Measurements from ENCODE around the gene NDUFB3. TPM values are rescaled to one million over a fixed set of nuclear protein-coding genes. Genes with fewer than 3 reads are reported as not detected.
"Not testable (repeated sequence)": the region's sequence is repeated elsewhere in the genome, so short reads cannot be mapped to it uniquely, and the experiment has no call there.

The NDUFB3 gene
- polyA plus RNA-seq, 1 donor from 2014 or later = 188 TPM

GRCh38 chr2:201063516-201063915, 8.3 kb upstream of the NDUFB3 start:
- Mint-ChIP-seq H3K27ac (peak overlapping the region in 1 of 3 donors; percentile 47), H3K4me1 (peaks cover 14 to 34% (median 15%) of the 10 kb centered on the region in 3 donors)
- H3K4me3 Mint-ChIP-seq = not testable (repeated sequence)

DNA sequence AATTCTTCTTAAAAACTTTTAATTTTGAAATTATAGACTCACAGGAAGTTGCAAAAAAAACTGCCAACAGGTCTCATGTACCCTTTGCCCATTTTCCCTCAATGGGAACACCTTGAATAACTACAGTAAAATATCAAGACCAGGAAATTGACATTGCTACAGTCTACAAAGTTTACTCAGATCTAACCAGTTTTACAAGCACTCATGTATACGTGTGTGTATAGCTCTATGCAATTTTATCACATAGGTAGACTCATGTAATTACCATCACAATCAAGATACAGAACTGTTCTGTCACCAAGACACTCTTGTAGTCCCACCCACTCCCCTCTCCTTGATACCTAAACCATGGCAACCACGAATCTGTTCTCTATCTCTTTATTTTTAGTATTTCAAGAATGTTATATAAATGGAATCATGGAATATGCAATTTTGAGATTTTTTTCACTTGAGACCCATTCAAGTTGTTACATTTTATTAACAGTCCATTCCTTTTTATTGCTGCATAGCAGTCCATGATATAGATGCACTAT, 6.9 kb upstream of the NDUFB3 start:
- H3K27ac Mint-ChIP-seq = peak overlapping the region in 1 of 3 donors; percentile 31
- peaks cover 3% of the 10 kb centered on the region for H3K36me3 Mint-ChIP-seq
- no peak overlapping the region for H3K4me3 Mint-ChIP-seq
- peaks cover 20 to 36% (median 21%) of the 10 kb centered on the region in 3 donors for H3K4me1 Mint-ChIP-seq
- H3K9me3 Mint-ChIP-seq = no peaks in the 10 kb centered on the region
- H3K27me3 Mint-ChIP-seq = no peaks in the 10 kb centered on the region

More at GRCh38 chr2:201063516-201063915, 8.3 kb upstream of the NDUFB3 start:
- H3K27me3 Mint-ChIP-seq, H3K9me3 Mint-ChIP-seq, H3K36me3 Mint-ChIP-seq: not testable (repeated sequence)

- no peaks in the 10 kb centered on the region for H3K36me3 Mint-ChIP-seq
- H3K4me3 Mint-ChIP-seq = peak overlapping the region; percentile 94 to 99 (median 96)
- H3K27me3 Mint-ChIP-seq = no peaks in the 10 kb centered on the region
- peaks cover 30 to 36% (median 35%) of the 10 kb centered on the region in 3 donors for H3K4me1 Mint-ChIP-seq
- H3K27ac Mint-ChIP-seq = peak overlapping the region; percentile 93 to 98 (median 97)
- no peaks in the 10 kb centered on the region for H3K9me3 Mint-ChIP-seq
Measured at GRCh38 chr2:201070948-201071478, 788 bp upstream of the NDUFB3 start.

GRCh38 chr2:201072201-201072530, 365 bp downstream of the NDUFB3 start:
- no peaks in the 10 kb centered on the region for H3K36me3 Mint-ChIP-seq
- H3K27me3 Mint-ChIP-seq = no peaks in the 10 kb centered on the region
- H3K4me3 Mint-ChIP-seq = peak overlapping the region; percentile 94 to 99 (median 96)
- H3K27ac Mint-ChIP-seq = peak overlapping the region; percentile 93 to 98 (median 97)
- no peaks in the 10 kb centered on the region for H3K9me3 Mint-ChIP-seq
- H3K4me1 Mint-ChIP-seq = peaks cover 30 to 35% (median 33%) of the 10 kb centered on the region in 3 donors

GRCh38 chr2:201073071-201073470, 1.3 kb downstream of the NDUFB3 start:
- H3K4me1 Mint-ChIP-seq = peaks cover 30 to 33% (median 31%) of the 10 kb centered on the region in 3 donors
- no peaks in the 10 kb centered on the region for H3K36me3 Mint-ChIP-seq
- H3K27ac Mint-ChIP-seq = peak overlapping the region in 1 of 3 donors; percentile 45
- no peaks in the 10 kb centered on the region for H3K27me3 Mint-ChIP-seq
- H3K9me3 Mint-ChIP-seq = no peaks in the 10 kb centered on the region
- peak overlapping the region; percentile 52 to 83 (median 78) for H3K4me3 Mint-ChIP-seq

- Mint-ChIP-seq H3K36me3 (no peaks in the 10 kb centered on the region), H3K27me3 (no peaks in the 10 kb centered on the region), H3K27ac (no peak overlapping the region), H3K4me3 (peak overlapping the region in 1 of 4 donors; percentile 46), H3K9me3 (no peaks in the 10 kb centered on the region), H3K4me1 (peaks cover 20 to 23% (median 23%) of the 10 kb centered on the region in 3 donors)
Measured at GRCh38 chr2:201074996-201075395, 3.2 kb downstream of the NDUFB3 start.

- H3K4me1 Mint-ChIP-seq = no peaks in the 10 kb centered on the region
- no peak overlapping the region for H3K4me3 Mint-ChIP-seq
- no peaks in the 10 kb centered on the region for H3K9me3 Mint-ChIP-seq
- H3K27ac Mint-ChIP-seq = no peak overlapping the region
- peaks cover 3% of the 10 kb centered on the region for H3K36me3 Mint-ChIP-seq
- no peaks in the 10 kb centered on the region for H3K27me3 Mint-ChIP-seq
Measured at GRCh38 chr2:201084863-201085262, 13.1 kb downstream of the NDUFB3 start.

- Mint-ChIP-seq H3K36me3 (peaks cover 5% of the 10 kb centered on the region), H3K27me3 (no peaks in the 10 kb centered on the region), H3K9me3 (peaks cover 0 to 1% (median 0%) of the 10 kb centered on the region in 3 donors), H3K4me3 (no peak overlapping the region), H3K4me1 (peaks cover 0 to 2% (median 2%) of the 10 kb centered on the region in 3 donors), H3K27ac (peak overlapping the region in 1 of 3 donors; percentile 71)
Measured at GRCh38 chr2:201090574-201090973, 18.8 kb downstream of the NDUFB3 start.

DNA sequence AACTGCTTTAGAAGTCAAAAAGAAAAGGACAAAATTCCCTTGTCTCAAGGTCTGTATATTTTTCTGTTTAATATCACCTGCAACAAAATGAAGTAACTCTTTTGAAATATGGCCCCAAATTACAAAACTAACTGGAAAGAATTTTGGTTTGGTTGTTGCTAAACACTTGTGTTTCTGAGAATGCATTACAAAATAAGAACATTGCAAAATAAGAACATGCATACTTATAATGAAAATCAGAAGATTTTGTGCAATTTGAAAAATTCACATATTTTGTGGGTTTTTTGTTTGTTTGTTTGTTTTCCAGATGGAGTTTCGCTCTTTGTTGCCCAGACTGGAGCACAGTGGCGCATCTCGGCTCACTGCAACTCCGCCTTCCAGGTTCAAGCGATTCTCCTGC, 21.8 kb downstream of the NDUFB3 start:
- no peak overlapping the region for H3K27ac Mint-ChIP-seq
- H3K4me3 Mint-ChIP-seq = no peak overlapping the region
- no peaks in the 10 kb centered on the region for H3K27me3 Mint-ChIP-seq
- H3K9me3 Mint-ChIP-seq = peaks cover 0 to 1% (median 0%) of the 10 kb centered on the region in 3 donors
- peaks cover 5% of the 10 kb centered on the region for H3K36me3 Mint-ChIP-seq
- H3K4me1 Mint-ChIP-seq = peaks cover 0 to 2% (median 2%) of the 10 kb centered on the region in 3 donors

DNA sequence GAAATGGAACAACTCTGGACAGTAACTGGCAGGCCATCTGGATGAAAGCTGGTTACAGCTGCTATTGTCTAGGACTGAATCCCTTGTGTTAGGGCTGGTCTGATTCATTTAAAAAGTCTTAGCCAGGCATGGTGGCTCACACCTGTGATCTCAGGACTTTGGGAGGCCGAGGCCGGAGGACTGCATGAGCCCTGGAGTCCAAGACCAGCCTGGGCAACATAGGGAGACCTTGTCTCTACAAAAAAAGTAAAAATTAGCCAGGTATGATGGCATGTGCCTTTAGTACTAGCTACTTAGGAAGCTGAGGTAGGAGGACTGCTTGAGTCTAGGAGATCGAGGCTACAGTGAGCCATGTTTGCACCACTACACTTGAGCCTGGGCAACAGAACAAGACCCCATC, 28.7 kb downstream of the NDUFB3 start:
- Mint-ChIP-seq H3K4me1 (peaks cover 0 to 7% (median 2%) of the 10 kb centered on the region in 3 donors), H3K4me3 (no peak overlapping the region), H3K27ac (no peak overlapping the region), H3K9me3 (no peaks in the 10 kb centered on the region), H3K27me3 (no peaks in the 10 kb centered on the region), H3K36me3 (no peaks in the 10 kb centered on the region)

DNA sequence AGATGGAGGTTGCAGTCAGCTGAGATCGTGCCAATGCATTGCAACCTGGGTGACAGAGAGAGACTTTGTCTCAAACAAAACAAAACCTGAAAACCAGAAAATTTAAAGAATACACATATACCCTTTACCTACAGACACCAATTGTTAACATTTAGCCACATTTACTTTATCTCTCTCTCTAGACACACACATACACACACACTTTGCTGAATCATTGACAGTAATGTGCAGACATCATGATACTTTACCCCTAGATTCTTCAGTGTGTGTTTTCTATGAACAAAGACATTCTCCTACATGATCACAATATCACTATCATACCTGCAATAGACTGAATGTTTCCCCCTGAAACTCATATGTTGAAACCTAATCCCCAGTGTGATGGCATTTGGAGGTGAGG, 34.0 kb downstream of the NDUFB3 start:
- Mint-ChIP-seq H3K9me3 (peaks cover 0 to 1% (median 0%) of the 10 kb centered on the region in 3 donors), H3K4me3 (no peak overlapping the region), H3K27ac (no peak overlapping the region), H3K27me3 (no peaks in the 10 kb centered on the region), H3K4me1 (peaks cover 0 to 7% (median 2%) of the 10 kb centered on the region in 3 donors), H3K36me3 (no peaks in the 10 kb centered on the region)

GRCh38 chr2:201107624-201108023, 35.8 kb downstream of the NDUFB3 start:
- H3K27me3 Mint-ChIP-seq = no peaks in the 10 kb centered on the region
- H3K36me3 Mint-ChIP-seq = peaks cover 3% of the 10 kb centered on the region
- H3K4me1 Mint-ChIP-seq = peaks cover 5 to 11% (median 10%) of the 10 kb centered on the region in 3 donors
- peaks cover 0 to 1% (median 0%) of the 10 kb centered on the region in 3 donors for H3K9me3 Mint-ChIP-seq
- H3K27ac Mint-ChIP-seq = no peak overlapping the region
- no peak overlapping the region for H3K4me3 Mint-ChIP-seq

DNA sequence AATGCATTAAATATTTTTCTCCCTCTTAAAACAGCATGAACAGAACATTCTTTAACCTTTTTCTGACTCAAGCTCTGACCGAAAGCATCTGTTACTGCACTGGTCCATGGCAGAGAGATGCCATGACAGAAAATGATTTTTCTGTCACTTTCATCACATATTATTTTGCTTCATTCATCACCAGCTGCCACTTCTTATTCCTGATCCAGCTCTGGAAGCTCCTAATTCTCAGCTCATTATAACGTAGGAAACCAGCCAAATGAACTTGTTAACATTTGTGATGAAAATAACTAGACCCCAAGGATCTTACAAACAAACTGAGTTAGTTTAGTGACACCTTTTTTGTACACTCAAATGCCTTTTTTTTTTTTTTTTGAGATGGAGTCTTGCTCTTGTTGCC, 36.5 kb downstream of the NDUFB3 start:
- Mint-ChIP-seq H3K9me3 (peaks cover 0 to 1% (median 0%) of the 10 kb centered on the region in 3 donors), H3K27ac (no peak overlapping the region), H3K36me3 (peaks cover 3% of the 10 kb centered on the region), H3K27me3 (no peaks in the 10 kb centered on the region), H3K4me1 (peaks cover 9 to 14% (median 10%) of the 10 kb centered on the region in 3 donors), H3K4me3 (no peak overlapping the region)

DNA sequence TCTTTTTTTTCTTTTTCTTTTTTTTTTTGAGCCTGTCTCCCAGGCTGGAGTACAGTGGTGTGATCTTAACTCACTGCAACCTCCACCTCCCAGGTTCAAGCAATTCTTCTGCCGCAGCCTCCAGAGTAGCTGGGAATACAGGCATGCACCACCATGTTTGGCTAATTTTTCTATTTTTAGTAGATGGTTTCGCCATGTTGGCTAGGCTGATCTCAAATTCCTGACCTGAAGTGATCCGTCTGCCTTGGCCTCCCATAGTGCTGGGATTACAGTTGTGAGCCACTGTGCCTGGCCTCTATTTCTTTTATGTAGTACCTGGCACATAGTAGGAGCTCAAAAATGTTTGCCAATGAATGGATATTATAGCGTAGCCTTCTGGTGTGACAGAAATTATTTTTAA, 37.4 kb downstream of the NDUFB3 start:
- H3K27ac Mint-ChIP-seq = no peak overlapping the region
- H3K36me3 Mint-ChIP-seq = peaks cover 3% of the 10 kb centered on the region
- no peaks in the 10 kb centered on the region for H3K27me3 Mint-ChIP-seq
- H3K4me3 Mint-ChIP-seq = no peak overlapping the region
- peaks cover 0 to 1% (median 0%) of the 10 kb centered on the region in 3 donors for H3K9me3 Mint-ChIP-seq
- peaks cover 10 to 19% (median 13%) of the 10 kb centered on the region in 3 donors for H3K4me1 Mint-ChIP-seq

DNA sequence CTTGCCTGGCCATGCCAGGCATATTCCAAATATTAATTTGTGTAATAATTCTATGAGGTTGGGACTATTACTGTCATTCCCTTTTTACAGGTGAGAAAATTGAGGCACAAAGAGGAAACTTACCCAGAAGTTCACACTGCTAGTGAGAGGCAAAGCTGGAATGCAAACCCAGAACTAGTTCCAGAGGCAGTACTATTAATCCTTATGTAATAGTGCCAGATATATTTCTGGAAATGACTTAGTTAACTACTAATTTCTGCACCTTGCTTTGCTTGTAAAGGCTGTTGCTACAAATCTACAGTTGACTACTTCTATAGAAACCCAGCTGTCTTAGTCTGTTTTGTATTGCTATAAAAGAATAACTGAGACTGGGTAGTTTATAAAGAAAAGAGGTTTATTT, 38.8 kb downstream of the NDUFB3 start:
- peaks cover 4 to 28% (median 23%) of the 10 kb centered on the region in 3 donors for H3K4me1 Mint-ChIP-seq
- H3K9me3 Mint-ChIP-seq = peaks cover 0 to 1% (median 0%) of the 10 kb centered on the region in 3 donors
- H3K36me3 Mint-ChIP-seq = peaks cover 3% of the 10 kb centered on the region
- no peaks in the 10 kb centered on the region for H3K27me3 Mint-ChIP-seq
- no peak overlapping the region for H3K4me3 Mint-ChIP-seq
- no peak overlapping the region for H3K27ac Mint-ChIP-seq

- peaks cover 3% of the 10 kb centered on the region for H3K36me3 Mint-ChIP-seq
- H3K4me1 Mint-ChIP-seq = peaks cover 4 to 29% (median 25%) of the 10 kb centered on the region in 3 donors
- no peak overlapping the region for H3K4me3 Mint-ChIP-seq
- no peak overlapping the region for H3K27ac Mint-ChIP-seq
- H3K27me3 Mint-ChIP-seq = no peaks in the 10 kb centered on the region
- H3K9me3 Mint-ChIP-seq = peaks cover 0 to 1% (median 0%) of the 10 kb centered on the region in 3 donors
Measured at GRCh38 chr2:201111096-201111495, 39.3 kb downstream of the NDUFB3 start.
